Stimulated activated naive CD8-positive, alpha-beta T cell treated with anti-CD3 and anti-CD28 coated beads, Interleukin-15, amount 100 ng/mL, for 72 hours (primary cell): Measurements from ENCODE around the gene KMT2B.
"Not testable (repeated sequence)": the region's sequence is repeated elsewhere in the genome, so short reads cannot be mapped to it uniquely, and the experiment has no call there.

Experiments
- ATAC-seq: fragments of 150-1000 bp; cut with Tn5 transposase; 2 replicates; pipeline ENCODE4 v1.10.0; 2021; ENCODE audit warnings: mild to moderate bottlenecking, moderate library complexity
- DNase-seq, 2 donors: peaks; one replicate each; pipeline ENCODE4 v3.0.0; 2021 to 2022
- H3K27ac Mint-ChIP-seq, 2 donors: one replicate each; pipeline ENCODE4 v1.8.0; 2022; ENCODE audit warnings: mild to moderate bottlenecking in 2 of 2, mixed read lengths in 2 of 2, moderate library complexity in 2 of 2
- H3K27me3 Mint-ChIP-seq: one replicate; pipeline ENCODE4 v1.8.0; 2022; ENCODE audit warnings: mixed read lengths
- H3K4me1 Mint-ChIP-seq: one replicate; pipeline ENCODE4 v1.8.0; 2022; ENCODE audit warnings: mild to moderate bottlenecking, mixed read lengths
- H3K4me3 Mint-ChIP-seq, 2 donors: one replicate each; pipeline ENCODE4 v1.8.0; 2022; ENCODE audit warnings: mild to moderate bottlenecking in 2 of 2, mixed read lengths in 2 of 2, moderate library complexity in 1 of 2
- H3K9me3 Mint-ChIP-seq, 2 donors: one replicate each; pipeline ENCODE4 v1.8.0; 2022; ENCODE audit warnings: mixed read lengths in 2 of 2

Gene KMT2B

DNA sequence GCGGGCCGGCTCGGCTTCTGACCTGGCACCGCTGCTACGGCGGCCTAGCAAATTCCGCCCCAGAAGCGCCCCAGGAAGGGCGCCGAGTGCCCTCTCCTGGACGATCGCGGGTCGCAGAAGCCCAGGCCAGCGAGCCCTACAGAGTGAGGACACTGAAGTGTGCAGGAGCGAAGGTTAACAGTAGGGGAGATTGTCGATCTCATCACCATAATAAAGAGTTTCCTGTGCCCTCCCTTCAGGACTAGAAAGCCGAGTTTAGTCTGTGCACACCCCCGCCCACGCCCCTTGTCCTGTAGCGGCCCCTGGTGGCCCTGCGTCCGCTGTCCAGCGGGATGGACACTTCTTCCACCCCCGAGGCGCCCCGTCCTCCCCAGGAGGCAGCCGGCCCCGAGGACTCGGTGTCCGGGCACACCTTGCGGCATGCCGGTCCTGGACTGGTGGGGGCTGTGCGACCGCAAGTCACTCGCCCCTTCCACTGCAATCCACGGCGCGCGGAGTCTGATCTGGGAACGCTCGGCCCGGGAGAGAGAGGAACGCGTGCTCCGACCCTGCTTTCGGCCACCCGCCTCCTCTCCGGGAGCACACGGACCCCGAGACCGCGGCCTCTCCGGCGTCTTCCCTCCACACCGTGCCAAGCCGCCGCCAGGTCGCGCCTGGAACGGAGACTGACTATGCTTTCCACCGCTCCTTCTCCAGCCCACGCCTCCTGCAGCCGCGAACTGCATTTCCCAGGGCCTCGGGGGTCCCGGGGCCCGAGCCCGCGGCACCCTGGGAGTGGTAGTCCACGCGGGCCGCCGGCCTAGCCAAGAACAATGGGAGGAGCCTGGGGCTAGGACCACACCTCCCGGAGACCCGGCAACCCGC lies 770 bp upstream of the KMT2B start:
- Mint-ChIP-seq H3K4me1 (peaks cover 59% of the 10 kb centered on the region), H3K4me3 (peak overlapping the region; percentile 88 to 93), H3K9me3 (no peaks in the 10 kb centered on the region), H3K27me3 (no peaks in the 10 kb centered on the region), H3K27ac (peak overlapping the region; percentile 94 to 95)
- DNase-seq (peak; percentile 98), ATAC-seq (peak; percentile 68)

GRCh38 chr19:35718345-35719041 lies 690 bp downstream of the KMT2B start:
- Mint-ChIP-seq H3K4me3 (peak overlapping the region; percentile 91 to 94), H3K27me3 (no peaks in the 10 kb centered on the region), H3K9me3 (no peaks in the 10 kb centered on the region), H3K27ac (peak overlapping the region; percentile 93 to 95), H3K4me1 (peaks cover 64% of the 10 kb centered on the region)
- peak; percentile 19 for ATAC-seq
- peak; percentile 72 to 77 for DNase-seq

DNA sequence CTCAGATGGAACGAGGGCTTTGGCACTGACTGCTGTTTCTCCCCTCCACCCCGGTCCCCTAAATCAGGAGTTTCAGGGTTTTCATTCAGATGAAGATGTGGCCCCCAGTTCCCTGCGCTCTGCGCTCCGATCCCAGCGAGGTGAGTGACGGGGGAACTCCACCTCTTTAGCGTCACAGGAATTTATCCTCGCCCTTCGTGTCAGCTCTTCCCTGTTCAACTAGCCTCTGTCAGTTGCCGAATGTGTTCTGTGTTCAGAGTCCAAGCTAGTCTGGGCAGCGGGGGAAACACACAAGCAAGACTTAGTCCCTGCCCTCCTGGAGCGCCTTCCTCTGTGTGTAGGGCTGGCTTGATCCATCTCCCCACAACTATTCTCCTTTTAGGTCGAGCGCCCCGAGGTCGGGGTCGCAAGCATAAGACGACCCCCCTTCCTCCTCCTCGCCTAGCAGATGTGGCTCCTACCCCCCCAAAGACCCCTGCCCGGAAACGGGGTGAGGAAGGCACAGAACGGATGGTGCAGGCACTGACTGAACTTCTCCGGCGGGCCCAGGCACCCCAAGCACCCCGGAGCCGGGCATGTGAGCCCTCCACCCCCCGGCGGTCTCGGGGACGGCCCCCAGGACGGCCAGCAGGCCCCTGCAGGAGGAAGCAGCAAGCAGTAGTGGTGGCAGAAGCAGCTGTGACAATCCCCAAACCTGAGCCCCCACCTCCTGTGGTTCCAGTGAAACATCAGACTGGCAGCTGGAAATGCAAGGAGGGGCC lies 1.8 kb downstream of the KMT2B start:
- ATAC-seq (no peak), DNase-seq (no peak)
- H3K4me3 Mint-ChIP-seq, result peak overlapping the region; percentile 91 to 94
- H3K9me3 Mint-ChIP-seq, result no peaks in the 10 kb centered on the region
- peak overlapping the region; percentile 93 to 95 for H3K27ac Mint-ChIP-seq
- peaks cover 58% of the 10 kb centered on the region for H3K4me1 Mint-ChIP-seq
- no peaks in the 10 kb centered on the region for H3K27me3 Mint-ChIP-seq

DNA sequence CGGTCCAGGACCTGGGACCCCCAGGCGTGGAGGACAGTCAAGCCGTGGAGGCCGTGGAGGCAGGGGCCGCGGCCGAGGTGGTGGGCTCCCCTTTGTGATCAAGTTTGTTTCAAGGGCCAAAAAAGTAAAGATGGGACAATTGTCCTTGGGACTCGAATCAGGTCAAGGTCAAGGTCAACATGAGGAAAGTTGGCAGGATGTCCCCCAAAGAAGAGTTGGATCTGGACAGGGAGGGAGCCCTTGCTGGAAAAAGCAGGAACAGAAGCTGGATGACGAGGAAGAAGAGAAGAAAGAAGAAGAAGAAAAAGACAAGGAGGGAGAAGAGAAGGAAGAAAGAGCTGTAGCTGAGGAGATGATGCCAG lies 2.3 kb downstream of the KMT2B start:
- Mint-ChIP-seq H3K27me3 (no peaks in the 10 kb centered on the region), H3K9me3 (no peaks in the 10 kb centered on the region), H3K27ac (peak overlapping the region; percentile 38 to 57), H3K4me3 (peak overlapping the region; percentile 11 to 64), H3K4me1 (peaks cover 53% of the 10 kb centered on the region)
- DNase-seq, result no peak
- no peak for ATAC-seq

DNA sequence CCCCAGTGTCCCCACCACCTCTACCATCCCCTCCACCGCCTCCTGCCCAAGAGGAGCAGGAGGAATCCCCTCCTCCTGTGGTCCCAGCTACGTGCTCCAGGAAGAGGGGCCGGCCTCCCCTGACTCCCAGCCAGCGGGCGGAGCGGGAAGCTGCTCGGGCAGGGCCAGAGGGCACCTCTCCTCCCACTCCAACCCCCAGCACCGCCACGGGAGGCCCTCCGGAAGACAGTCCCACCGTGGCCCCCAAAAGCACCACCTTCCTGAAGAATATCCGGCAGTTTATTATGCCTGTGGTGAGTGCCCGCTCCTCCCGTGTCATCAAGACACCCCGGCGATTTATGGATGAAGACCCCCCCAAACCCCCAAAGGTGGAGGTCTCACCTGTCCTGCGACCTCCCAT lies 2.8 kb downstream of the KMT2B start:
- H3K27me3 Mint-ChIP-seq, result no peaks in the 10 kb centered on the region
- no peaks in the 10 kb centered on the region for H3K9me3 Mint-ChIP-seq
- DNase-seq (no peak), ATAC-seq (no peak)
- peak overlapping the region in 1 of 2 donors; percentile 96 for H3K27ac Mint-ChIP-seq
- peak overlapping the region; percentile 45 to 48 for H3K4me3 Mint-ChIP-seq
- H3K4me1 Mint-ChIP-seq, result peaks cover 52% of the 10 kb centered on the region

- DNase-seq, result no peak
- H3K4me1 Mint-ChIP-seq, result peaks cover 53% of the 10 kb centered on the region
- H3K4me3 Mint-ChIP-seq, result peak overlapping the region in 1 of 2 donors; percentile 56
- no peaks in the 10 kb centered on the region for H3K27me3 Mint-ChIP-seq
- no peak for ATAC-seq
- no peaks in the 10 kb centered on the region for H3K9me3 Mint-ChIP-seq
- peak overlapping the region; percentile 13 to 96 for H3K27ac Mint-ChIP-seq
Observed at GRCh38 chr19:35721374-35721773, 3.6 kb downstream of the KMT2B start.

- Mint-ChIP-seq H3K4me3 (peak overlapping the region in 1 of 2 donors; percentile 13), H3K9me3 (no peaks in the 10 kb centered on the region), H3K27me3 (no peaks in the 10 kb centered on the region), H3K27ac (peak overlapping the region in 1 of 2 donors; percentile 96), H3K4me1 (peaks cover 53% of the 10 kb centered on the region)
- DNase-seq (no peak), ATAC-seq (no peak)
Observed at GRCh38 chr19:35722461-35722860, 4.7 kb downstream of the KMT2B start.

GRCh38 chr19:35722897-35723296 lies 5.1 kb downstream of the KMT2B start:
- no peak for ATAC-seq
- peak overlapping the region in 1 of 2 donors; percentile 96 for H3K27ac Mint-ChIP-seq
- H3K4me3 Mint-ChIP-seq, result no peak overlapping the region
- no peaks in the 10 kb centered on the region for H3K9me3 Mint-ChIP-seq
- peaks cover 53% of the 10 kb centered on the region for H3K4me1 Mint-ChIP-seq
- H3K27me3 Mint-ChIP-seq, result no peaks in the 10 kb centered on the region
- DNase-seq, result no peak

- H3K27me3 Mint-ChIP-seq, result no peaks in the 10 kb centered on the region
- no peak for ATAC-seq
- peak overlapping the region in 1 of 2 donors; percentile 76 for H3K27ac Mint-ChIP-seq
- no peaks in the 10 kb centered on the region for H3K9me3 Mint-ChIP-seq
- no peak overlapping the region for H3K4me3 Mint-ChIP-seq
- peaks cover 53% of the 10 kb centered on the region for H3K4me1 Mint-ChIP-seq
- no peak for DNase-seq
Observed at GRCh38 chr19:35723671-35724070, 5.9 kb downstream of the KMT2B start.

- not testable (repeated sequence) for H3K27me3 Mint-ChIP-seq, ATAC-seq, DNase-seq, H3K4me3 Mint-ChIP-seq, H3K9me3 Mint-ChIP-seq
- peak overlapping the region in 1 of 2 donors; percentile 80 for H3K27ac Mint-ChIP-seq
- H3K4me1 Mint-ChIP-seq, result peaks cover 49% of the 10 kb centered on the region
Observed at GRCh38 chr19:35724132-35724531, 6.3 kb downstream of the KMT2B start.

GRCh38 chr19:35724560-35724959 lies 6.8 kb downstream of the KMT2B start:
- H3K9me3 Mint-ChIP-seq, result no peaks in the 10 kb centered on the region
- H3K27ac Mint-ChIP-seq, result peak overlapping the region in 1 of 2 donors; percentile 80
- peaks cover 44% of the 10 kb centered on the region for H3K4me1 Mint-ChIP-seq
- no peak for DNase-seq
- H3K4me3 Mint-ChIP-seq, result no peak overlapping the region
- ATAC-seq, result no peak
- H3K27me3 Mint-ChIP-seq, result no peaks in the 10 kb centered on the region

GRCh38 chr19:35725216-35725861 lies 7.5 kb downstream of the KMT2B start:
- Mint-ChIP-seq H3K4me3 (no peak overlapping the region), H3K9me3 (no peaks in the 10 kb centered on the region), H3K27me3 (no peaks in the 10 kb centered on the region), H3K4me1 (peaks cover 38% of the 10 kb centered on the region), H3K27ac (peak overlapping the region; percentile 33 to 82)
- DNase-seq, result no peak
- no peak for ATAC-seq

GRCh38 chr19:35727053-35727955 lies 9.5 kb downstream of the KMT2B start:
- DNase-seq (no peak), ATAC-seq (no peak)
- H3K27ac Mint-ChIP-seq, result peak overlapping the region in 1 of 2 donors; percentile 9
- no peak overlapping the region for H3K4me3 Mint-ChIP-seq
- no peaks in the 10 kb centered on the region for H3K27me3 Mint-ChIP-seq
- no peaks in the 10 kb centered on the region for H3K9me3 Mint-ChIP-seq
- peaks cover 23% of the 10 kb centered on the region for H3K4me1 Mint-ChIP-seq

- ATAC-seq (no peak), DNase-seq (no peak)
- H3K27ac Mint-ChIP-seq, result peak overlapping the region in 1 of 2 donors; percentile 14
- H3K4me1 Mint-ChIP-seq, result peaks cover 17% of the 10 kb centered on the region
- H3K27me3 Mint-ChIP-seq, result no peaks in the 10 kb centered on the region
- no peaks in the 10 kb centered on the region for H3K9me3 Mint-ChIP-seq
- no peak overlapping the region for H3K4me3 Mint-ChIP-seq
Observed at GRCh38 chr19:35727956-35728706, 10.3 kb downstream of the KMT2B start.
